Right lung (tissue), 5 donors: Measurements from ENCODE around the gene FNIP1. TPM values are rescaled to one million over a fixed set of nuclear protein-coding genes. Genes with fewer than 3 reads are reported as not detected.
A peak's percentile ranks its signal among the peaks of the same experiment; 100 is the strongest.
"Not testable (repeated sequence)": the region's sequence is repeated elsewhere in the genome, so short reads cannot be mapped to it uniquely, and the experiment has no call there.

Experiments
- DNase-seq, 2 donors: peaks; one replicate each; pipeline ENCODE4 v3.0.0-alpha.2; 2013
- polyA plus RNA-seq, 5 donors: library from polyadenylated mRNA; unstranded; fragments of 120-200 nt; gene quantifications; one replicate each; pipeline versions ENCODE4 v1.2.1 to v1.2.3, GENCODE V29; 2013; ENCODE audit warnings: inconsistent platforms in 1 of 5, low replicate concordance in 1 of 5; ENCODE audit not compliant: insufficient read length in 5 of 5, insufficient read depth in 1 of 5

The FNIP1 gene
- polyA plus RNA-seq, 5 donors: 16.8 to 29.5 (median 21.3) TPM

DNA sequence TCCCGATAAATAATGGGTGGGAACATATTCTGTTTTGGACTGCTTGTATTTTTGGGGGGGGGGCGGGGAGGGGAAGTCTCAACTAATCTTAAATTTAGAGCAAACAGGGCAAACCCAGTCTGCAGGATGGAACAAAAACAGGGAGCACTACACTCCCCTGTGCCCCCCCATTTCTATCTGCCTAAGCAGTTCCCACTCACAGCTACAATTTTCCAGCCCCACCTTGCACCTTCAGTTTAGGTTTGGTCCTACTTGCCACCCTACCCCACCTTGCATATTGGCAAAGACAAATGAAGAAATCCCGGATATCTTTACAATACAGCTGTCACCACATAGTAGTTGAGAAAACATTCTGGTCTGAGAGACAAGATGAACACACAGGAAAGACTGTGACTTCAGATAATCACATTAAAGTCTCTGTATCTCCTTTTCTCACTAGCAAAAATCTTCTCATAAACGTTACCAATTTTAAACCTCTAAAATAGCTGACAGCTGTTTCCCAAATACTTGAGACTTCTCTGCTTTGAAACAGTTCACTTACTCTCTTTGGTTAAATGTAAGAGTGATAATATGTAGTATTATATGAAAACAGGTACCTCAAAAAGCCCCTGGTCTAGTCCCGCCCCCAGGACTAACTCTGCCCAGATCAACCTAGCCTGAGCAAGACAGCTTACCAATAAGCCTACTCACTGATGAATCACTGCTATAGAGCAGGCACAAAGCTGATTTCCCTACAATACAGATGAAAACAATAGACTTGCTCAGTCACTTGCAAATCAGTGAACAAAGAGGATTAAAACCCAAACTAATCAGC is 156.6 kb downstream of the FNIP1 start:
- DNase-seq: no peak

DNA sequence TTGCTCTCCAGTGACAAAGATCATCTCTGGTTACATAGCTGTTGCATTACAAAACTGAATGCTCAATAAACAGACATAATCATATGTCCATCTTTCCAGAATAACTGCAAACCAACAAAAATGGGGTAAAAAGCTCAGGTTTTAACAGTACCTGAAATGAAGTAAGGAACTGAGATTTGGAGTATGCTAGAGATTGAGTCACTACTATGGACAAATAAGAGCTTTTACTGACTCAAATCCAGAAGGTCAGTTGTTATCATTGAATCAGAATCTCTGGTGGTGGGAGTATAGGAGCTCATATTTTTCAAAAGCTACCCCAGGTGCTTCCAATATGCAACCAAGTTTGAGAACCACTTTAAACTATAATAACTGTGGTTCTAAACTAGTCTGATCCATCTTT is 157.7 kb downstream of the FNIP1 start:
- DNase-seq: no peak

DNA sequence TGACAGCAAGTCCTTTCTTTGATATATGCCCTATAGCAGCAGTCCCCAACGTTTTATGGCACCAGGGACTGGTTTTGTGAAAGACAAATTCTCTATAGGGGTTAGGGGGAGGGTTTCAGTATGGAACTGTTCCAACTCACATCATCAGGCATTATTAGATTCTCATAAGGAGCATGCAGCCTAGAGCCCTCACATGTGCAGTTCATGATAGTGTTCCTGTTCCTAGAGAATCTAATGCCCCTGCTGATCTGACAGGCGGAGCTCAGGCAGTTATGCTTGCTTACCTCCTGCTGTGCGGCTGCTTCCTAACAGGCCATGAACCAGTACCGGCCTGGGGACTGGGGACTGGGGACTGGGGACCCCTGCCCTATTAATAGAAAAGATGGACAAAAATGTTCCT is 159.1 kb downstream of the FNIP1 start:
- DNase-seq: no peak

DNA sequence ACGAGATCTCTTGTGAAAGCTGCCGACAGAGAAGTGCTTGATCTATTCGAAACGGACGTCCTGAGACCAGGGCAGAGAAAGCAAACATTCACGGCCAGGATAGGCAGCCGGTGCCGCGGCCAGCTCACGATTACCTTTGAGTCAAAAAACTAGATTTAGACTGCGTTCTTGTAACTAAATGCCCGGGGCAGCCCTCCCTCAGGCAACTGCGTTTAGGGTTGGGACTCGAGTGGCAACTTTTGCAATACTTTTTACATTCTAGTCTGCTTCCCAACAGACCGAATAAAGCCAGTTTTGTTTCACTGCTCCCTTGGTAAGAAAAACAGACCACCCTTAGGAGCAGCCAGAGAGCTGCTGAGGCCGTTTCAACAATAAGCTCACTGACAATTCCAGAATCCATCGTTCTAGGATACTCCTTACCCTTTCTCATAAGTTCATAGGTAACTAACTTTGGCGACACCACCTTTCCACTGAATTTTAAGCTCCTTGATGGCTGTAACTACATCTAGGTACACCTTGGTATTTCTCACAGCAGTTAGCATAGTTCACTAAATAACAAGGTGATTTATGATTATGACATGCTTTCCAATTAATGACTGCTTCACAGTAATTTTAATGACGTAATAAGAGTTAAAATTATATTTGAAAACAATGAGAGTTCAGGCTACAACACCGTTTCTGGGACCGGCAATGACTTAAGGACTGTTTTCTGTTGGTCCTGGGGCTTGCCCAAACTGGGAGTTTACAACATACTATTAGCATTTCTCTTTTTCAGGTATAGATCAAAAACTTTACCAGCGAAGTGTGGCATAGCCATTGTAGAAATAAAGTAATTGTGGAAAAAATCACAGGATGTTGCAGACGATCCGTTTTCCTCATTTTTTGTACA is 160.9 kb downstream of the FNIP1 start:
- no peak for DNase-seq

DNA sequence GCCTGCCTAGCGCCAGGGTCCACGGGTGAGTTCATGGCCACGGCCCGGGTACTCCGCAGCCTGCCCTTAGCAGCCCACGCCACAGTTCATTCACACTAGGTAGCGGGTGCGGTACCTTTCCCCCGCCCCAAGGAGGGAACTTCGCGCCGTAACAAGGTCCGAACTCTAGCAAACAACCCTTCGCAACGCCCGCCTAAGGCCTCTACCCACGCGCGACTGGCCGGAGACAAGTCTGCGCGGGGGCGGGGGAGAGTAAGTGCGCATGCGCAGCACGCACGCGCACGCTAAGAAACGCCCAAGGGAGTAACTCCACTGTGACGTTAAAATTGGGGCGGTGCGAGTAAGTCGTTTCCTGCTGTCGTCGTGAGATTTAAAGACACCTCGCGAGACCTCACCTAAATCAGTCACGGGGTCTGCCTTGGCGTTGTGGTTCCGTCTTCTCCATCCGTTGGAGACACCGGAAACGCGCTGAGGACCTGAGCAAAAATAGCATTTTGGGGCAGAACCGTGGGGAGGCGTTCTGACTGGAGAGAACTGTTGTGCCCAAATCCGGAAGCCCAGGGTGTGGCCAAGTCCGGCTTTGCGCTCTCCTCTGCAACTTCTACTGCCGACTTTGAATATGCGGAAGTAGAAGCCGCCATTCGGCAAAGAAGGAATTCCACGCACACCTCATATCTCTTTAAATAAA is 161.7 kb downstream of the FNIP1 start, which contains the start of gene RAPGEF6:
TSS of gene RAPGEF6 (minus strand) at position 234 of the 688 bp plus-strand sequence. CDS start at position 35, 199 bp downstream.
- peak; percentile 100 for DNase-seq

DNA sequence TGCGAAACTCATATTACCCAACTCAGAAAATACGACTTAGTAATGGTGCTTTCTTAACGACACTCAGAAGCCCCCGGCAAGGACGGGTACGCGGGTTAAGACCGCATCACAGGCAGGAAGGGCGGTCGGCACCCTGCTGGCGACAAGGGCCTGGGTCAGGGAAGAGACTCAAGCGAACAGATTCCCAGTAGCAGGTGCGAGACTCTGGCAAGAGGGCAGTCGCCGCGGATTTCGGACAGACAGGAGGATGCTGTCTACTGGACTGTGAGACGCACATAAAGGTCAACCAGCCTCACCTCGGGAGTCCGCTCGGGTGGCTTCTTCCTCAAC is 162.2 kb downstream of the FNIP1 start:
- no peak for DNase-seq

DNA sequence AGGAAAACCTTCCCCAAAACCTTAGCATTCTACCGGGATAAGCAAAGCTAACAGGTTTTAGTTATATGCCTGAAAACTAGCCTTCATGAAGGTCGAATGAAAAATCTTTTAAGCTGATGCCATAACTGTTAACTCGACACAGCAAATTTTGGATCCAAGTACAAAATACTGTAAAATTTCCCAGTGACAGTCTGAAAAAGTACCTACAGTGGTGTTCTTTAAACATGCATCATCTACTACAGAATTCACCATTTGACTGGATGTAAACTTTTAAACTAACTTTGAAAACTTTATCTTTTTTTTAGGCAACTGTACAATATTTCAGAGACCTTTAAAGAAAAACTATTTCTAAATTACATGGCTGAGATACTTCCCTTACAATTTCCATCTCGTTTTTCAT is 162.6 kb downstream of the FNIP1 start:
- DNase-seq: no peak

DNA sequence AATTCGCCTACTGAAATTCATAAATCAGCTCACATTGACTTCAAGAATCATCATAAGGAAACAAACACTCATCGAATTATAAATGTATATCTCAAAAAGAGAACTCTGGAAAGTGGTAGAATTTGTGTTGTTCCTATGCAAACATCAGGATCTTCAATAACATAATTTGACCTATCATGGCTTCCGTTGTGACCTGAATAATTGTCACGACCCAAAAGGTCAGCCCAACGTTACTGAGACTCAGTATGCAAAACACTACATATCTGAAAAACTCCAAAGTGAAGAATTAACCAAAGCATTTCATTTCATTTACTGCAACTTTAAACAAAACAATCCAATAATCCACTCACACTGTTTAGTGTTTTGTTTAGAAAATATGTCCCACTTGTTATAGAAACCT is 163.0 kb downstream of the FNIP1 start:
- no peak for DNase-seq

DNA sequence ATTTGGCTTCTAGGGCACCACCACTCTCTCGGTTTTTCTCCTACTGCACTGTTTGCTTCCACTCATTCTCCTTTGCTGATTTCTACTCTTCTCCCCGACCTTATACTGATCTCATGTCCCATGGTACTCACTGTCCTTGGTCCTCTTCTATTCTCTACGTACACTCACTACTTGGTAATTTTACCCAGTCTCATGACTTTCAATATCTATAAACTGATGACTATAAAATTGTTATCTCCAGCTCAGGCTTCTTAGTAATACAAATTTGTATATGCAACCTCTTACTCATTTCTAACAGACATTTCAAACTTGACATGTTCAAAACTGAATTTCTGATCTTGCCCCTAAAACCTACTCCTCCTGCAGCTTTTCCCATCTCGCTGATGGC is 165.9 kb downstream of the FNIP1 start:
- no peak for DNase-seq

DNA sequence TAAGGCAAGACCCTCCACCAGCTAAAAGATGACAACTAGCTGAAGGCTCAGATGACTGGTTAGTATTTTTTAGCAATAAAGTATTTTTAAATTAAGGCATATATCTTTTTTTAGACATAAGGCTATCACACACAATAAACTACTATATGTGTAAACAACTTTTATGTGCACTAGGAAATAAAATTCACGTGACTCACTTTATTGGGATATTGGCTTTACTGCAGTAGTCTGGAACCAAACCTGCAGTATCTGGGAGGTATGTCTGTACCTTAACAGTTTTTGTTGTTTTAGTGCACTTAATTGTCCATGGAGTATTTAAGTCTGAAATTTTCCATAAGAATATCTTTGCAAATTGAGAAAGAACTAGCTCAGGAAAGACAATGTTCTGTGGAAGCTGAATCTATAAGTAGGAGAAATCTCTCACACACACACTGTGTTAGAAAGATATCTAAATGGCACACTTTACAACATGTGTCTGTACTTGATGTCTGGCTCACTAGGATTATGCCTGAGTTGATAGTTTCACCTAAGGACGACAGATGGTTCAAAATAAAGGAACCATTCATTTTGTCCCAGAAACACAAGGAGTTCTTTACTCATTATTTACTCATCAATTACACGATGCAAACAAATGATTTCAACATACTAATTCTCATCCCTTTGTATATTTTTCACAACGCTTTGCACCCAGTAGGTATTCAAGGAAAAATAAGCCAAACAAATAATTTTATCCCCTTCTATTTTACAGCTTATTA is 166.4 kb downstream of the FNIP1 start:
- DNase-seq: no peak

DNA sequence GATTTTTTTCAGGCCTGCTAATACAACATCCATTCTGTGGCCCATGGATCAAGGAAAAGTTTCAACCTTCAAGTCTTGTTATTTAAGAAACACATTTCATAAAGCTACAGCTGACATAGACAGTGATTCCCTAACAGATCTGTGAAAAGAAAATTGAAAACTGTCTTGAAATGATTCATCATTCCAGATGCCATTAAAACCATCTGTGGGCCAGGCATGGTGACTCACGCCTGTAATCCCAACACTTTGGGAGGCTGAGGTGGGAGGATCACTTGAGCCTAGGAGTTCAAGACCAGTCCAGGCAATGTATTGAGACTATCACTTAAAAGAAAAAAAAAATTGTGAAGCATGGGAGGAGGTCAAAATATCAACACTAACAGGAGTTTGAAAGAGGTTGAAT is 167.8 kb downstream of the FNIP1 start:
- DNase-seq: no peak

DNA sequence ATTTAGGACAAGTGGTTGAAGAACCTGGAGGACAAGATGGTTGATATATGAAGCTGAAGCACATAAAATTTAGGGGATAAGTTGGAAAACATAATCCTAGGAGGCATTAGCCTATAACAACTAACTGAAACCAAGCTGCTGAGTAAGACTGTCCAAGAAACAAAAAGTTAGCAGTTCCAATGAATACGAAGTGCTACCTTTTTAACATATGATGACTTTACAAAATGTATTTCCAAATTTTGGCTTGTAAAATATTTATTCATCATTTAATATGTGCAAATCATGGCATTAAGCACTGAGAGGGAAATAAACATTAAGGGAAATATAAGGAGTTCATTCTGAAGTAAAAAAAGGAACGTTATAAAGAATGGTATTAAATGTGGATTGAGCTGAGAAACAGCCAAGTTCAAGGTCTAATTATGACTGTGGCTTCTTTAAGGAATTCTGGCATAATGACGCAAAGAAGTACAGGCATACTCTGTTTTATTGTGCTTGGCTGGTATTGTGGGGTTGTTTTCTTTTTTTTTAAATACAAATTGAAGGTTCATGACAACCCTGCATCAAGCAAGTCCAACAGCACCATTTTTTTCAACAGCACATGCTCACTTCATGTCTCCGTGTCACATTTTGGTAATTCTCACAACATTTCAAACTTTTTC is 169.5 kb downstream of the FNIP1 start:
- DNase-seq: no peak

DNA sequence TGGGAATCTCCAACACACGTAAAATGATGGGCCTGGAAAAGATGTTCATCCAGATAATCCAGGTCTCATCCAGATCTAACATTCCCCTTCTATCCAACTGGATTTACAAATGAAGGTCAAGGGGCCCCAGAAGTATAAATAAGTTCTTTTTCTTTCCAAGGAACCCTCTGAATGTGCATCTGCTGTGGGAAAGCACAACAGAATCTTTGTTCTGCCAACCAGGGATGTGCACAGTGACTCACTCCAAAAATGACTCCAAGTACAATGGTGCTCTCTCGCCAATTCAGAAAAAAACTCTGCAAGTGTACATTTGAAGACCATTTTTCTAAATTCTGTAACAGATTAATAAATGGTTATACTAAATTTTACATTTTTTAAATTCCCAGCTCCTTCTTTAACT is 174.2 kb downstream of the FNIP1 start:
- no peak for DNase-seq

DNA sequence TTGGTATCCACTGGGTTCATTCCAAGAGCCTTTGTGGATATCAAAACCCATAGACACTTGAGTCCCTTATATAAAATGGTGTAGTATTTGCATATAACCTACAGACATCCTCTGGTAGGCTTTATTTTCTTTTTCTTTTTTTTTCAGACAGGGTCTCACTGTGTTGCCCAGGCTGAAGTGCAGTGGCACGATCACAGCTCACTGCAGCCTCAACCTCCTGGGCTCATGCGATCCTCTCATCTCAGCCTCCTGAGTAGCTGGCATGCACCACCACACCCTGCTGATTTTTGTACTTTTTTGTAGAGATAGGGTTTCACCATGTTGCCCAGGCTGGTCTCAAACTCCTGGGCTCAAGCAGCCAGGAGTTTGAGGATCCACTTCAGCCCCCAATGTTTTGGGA is 175.7 kb downstream of the FNIP1 start:
- not testable (repeated sequence) for DNase-seq

DNA sequence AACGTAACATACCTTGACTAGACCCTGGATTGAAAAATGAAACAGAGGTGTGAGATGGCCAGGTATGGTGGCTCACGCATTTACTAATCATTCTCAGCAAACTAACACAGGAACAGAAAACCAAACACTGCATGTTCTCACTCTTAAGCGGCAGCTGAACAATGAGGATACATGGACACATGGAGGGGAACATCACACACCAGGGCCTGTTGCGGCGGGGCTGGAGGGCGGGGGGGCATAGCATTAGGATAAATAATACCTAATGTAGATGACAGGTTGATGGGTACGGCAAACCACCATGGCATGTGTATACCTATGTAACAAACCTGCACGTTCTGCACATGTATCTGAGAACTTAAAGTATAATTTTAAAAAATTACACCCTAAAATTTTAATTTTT is 177.7 kb downstream of the FNIP1 start:
- DNase-seq: no peak

DNA sequence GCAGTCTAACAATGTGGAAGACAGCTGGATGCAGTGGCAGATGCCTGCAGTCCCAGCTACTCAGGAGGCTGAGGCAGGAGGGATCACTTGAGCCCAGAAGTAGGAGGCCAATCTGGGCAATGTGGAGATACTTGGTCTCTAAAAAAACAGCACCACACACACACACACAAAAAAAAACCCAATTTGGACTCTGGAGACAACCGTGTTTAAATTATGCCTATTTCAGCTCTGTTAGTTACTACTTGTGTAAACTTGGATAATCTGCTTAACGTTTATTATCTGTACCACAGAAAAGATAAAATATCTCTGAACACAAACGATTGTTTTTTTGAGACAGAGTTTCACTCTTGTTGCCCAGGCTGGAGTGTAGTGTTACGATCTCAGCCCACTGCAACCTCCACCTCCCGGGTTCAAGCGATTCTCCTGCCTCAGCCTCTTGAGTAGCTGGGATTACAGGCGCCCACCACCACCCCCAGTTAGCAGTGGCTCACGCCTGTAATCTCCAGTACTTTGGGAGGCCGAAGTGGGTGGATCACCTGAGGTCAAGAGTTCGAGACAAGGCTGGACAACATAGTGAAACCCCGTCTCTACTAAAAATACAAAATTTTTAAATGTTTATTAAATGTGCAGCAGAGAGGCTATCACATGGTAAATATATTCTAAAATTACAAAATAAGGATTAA is 179.5 kb downstream of the FNIP1 start:
- no peak for DNase-seq

DNA sequence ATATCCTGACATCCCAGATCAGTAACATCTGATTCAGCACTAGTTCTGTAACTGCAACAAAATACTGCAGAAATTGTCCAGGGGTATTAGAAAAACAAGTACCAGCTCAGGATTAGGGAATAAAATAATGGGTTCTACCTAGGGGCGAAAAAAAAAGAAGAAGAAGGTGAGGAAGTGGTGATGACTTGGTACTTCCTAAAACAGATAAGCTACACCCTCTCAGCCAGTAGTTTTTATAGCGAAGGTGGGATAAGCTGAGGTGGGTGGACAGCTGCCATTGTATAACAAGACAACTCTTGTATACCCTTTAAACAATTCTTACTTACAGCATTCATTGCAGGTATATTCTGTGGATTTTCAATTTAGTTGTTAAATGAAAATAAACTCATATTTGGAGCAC is 180.9 kb downstream of the FNIP1 start:
- no peak for DNase-seq

DNA sequence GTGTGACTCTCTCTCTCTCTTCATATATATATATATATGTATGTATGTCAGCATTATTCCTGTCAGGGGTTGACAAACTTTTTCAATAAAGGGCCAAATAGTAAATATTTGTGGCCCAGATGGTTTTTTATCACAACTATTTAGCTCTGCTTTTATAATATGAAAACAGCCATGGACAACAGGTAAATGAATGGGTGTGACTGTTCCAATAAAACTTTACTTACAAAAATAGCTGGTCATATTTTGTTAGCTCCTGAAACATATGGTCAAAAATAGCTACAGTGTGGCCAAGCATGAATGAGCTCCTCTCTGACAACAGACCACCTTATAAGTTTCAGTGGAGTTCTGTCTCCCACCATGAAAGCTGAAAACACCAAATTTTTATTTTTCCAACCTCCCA is 183.4 kb downstream of the FNIP1 start:
- DNase-seq: no peak

DNA sequence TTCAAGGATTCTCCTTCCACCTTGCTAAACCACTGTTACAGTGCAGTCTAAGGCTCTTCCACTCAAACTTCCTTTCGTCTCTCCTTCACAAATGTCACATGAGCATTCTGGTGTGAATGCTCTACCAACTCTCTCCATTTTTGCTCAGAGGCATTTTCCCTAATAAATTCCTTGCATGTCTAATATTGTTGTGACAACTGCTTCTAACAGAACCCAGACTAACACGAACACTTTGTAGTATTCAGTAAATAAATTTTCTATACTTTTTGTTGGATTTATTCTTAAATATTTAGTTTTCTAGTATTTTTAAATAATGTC is 185.8 kb downstream of the FNIP1 start:
- no peak for DNase-seq

DNA sequence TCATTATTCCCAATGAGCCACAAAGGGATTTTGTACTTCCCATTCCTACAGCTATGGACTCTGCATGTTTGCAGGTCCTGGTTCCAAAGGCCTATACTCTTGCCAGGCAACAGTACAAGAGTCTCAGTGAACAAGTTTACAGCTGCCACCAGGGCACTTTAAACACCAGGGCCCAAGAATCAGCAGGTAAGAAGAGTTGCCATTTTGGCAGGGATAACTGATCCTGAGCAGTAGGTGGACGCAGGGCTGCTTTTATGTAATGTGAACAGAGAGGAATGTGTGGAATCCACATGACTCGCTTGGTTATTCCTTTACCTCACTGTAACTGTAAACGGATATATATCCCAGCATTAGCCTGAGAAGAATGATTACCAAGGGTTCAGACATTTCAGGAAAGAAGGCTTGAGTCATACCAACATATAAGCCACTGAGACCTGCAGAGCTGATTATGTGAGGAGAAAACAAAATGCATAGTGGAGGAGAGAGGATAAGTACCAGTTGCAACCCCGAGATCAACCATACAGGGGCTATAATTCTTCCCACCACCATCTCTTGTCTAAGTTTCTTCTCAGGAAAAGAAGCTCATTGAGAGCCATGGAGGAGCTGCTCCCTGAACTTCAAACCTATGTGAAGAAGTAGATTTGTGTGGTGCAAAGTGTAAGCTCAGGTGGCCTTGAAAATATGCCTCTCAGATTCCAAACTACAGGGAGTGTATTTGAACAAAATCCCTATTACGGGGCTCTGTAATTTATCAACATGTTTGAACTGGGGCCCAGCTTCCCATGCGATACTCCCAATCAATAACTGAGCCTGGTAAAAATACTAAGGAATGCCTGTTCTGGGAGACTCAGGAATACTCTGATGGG is 186.4 kb downstream of the FNIP1 start:
- no peak for DNase-seq
